HG02588 (cell line): ENCODE measurements around the gene COQ8B.
"Not testable (repeated sequence)": the region's sequence is repeated elsewhere in the genome, so short reads cannot be mapped to it uniquely, and the experiment has no call there.

Experiments used
- ATAC-seq: cut with Tn5 transposase; IDR thresholded peaks from one replicate; pipeline ENCODE4 v1.9.1; 2021; ENCODE audit warnings: mild to moderate bottlenecking, moderate library complexity; ENCODE audit not compliant: unreplicated experiment

COQ8B gene

DNA sequence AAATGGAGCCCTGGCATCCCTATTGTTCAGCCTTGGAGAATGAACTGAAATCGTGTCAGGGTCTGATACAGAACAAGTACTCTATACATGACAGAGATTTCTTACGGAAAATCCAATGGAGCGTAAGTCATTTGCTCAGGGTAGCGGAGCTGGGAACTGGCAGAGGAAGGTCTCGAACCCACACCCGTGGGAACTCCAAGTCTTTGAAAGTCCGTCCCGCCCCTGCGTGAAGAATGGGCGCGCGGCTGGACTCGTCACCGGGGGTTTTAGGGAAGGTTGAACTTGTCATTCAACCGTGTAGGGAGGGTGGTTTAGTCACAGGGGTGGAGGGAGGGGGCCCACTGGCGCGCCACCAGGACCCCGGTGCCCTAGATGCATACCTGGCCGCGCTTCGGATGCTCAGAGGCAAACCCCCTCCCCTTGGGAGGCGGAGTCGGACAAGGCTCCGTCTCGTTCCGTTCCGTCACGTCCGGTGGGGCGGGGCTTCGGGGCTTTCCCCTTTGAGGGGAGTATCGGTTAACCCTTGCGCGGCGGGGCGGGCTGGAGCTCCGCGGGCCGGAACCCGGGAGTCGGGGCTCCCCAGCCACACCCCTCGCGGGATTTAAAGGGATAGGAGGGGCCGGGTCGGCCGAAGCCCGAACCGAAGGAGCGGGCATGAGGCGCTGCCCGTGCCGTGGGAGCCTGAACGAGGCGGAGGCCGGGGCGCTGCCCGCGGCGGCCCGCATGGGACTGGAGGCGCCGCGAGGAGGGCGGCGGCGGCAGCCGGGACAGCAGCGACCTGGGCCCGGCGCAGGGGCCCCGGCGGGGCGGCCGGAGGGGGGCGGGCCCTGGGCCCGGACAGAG is at the start of gene COQ8B, which contains the start of gene ITPKC:
Gene COQ8B, minus strand, starts transcription at position 405 of the 843 bp plus-strand sequence. CDS start 2,254 bp downstream, outside the sequence.
Gene ITPKC, plus strand, starts transcription at position 631 of the 843 bp plus-strand sequence. Its CDS starts 24 bp downstream, at position 655.
- peak; percentile 66 for ATAC-seq

DNA sequence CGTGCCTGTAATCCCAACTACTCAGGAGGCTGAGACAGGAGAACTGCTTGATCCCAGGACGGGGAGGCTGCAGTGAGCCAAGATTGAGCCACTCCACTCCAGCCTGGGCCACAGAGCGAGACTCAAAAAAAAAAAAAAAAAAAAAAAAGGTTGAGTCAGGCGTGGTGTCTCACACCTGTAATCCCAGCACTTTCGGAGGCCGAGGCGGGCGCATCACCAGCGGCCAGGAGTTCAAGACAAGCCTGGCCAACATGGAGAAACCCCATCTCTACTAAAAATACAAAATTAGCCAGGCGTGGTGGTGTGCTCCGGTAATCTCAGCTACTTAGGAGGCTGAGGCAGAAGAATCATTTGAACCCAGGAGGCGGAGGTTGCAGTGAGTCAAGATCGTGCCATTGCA is 49.7 kb upstream of the COQ8B start:
- not testable (repeated sequence) for ATAC-seq

DNA sequence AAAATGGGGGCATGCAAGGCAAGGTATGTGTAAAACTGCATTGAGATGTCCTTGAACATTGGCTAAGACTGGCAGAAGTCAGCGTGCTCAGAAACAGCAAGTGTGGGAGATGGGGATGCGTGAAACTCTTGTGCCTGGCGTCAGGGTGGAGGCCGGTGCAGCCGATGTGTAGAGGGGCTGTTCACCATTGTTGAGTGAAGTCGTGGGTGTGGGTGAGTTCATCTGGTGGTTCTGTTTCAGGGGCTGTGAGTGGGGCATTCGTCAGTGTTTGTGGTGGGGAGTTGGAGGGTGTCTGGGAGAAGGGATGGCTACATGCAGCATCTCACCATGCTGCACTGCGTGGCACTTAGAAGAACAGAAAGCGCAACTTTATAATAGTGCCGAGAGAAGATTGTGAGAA is 47.3 kb upstream of the COQ8B start:
- no peak for ATAC-seq

DNA sequence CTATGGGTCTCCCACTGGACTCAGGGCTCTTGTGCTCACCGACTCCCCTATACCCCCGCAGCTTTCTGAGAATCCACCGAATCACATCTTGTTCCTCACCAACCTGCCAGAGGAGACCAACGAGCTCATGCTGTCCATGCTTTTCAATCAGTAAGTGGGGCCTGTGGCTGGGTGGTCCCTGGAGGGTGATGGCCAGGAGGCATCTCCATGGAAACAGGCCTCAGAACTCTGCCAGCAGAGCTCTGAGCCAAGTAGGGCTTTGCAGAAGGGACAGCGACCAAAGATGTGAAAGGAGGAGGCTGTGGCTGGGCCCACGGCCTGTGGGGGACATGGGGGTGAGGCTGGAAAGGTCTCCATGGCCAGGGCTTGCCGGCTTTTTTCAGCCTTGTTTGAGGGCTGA is 46.8 kb upstream of the COQ8B start:
- no peak for ATAC-seq

DNA sequence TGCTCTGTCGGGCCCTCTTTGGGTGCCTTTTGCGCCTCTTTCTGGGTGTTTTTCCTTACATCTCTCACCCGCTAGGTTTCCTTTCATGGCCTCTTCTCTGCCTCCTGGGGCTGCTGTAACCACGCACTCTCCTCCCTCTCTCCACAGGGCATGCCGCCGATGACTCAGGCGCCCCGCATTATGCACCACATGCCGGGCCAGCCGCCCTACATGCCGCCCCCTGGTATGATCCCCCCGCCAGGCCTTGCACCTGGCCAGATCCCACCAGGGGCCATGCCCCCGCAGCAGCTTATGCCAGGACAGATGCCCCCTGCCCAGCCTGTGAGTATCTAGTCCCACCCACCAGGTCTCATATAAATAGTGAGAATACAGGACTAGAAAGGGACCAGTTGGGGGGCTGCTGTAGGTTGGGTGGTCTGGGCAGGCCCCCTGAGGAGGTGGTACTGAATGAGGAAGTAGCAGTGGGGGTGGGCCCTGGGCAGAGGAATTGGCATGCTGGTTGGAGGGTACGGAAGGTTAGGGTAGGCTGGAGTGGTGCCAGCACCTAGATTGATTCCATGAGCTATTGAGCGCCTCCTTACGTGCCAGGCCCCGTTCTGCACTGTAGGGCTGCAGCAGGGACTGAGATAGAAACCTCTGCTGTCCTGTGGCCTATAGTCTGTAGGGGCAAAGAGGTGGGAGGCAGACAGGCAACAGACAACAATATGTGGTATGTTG is 46.2 kb upstream of the COQ8B start:
- no peak for ATAC-seq

DNA sequence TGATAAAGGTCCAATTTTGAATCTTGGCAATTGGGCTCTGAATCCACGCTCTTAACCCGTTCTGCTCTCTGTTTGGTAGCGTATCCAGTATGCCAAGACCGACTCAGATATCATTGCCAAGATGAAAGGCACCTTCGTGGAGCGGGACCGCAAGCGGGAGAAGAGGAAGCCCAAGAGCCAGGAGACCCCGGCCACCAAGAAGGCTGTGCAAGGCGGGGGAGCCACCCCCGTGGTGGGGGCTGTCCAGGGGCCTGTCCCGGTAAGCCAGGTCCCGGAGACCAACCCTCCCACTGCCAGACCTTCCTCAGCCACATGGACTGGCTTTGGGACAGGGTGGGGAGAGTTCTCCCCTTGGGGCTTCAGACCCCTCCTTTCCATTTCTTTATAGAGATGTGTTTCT is 42.7 kb upstream of the COQ8B start:
- ATAC-seq: no peak

DNA sequence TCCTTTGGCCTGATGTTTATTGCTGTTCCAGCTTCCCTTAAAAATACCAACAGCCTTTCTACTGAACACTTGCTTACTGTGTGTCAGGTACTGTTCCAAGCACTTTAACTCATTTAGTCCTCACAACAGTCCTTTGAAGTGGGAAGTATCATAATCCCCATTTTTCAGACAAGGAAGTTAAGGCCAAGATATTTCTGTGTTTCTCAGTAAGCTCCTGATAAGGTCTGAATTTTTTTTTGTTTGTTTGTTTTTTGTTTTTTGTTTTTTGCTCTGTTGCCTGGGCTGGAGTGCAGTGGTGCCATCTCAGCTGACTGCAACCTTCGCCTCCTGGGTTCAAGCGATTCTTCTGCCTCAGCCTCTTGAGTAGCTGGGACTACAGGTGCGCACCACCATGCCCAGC is 41.8 kb upstream of the COQ8B start:
- ATAC-seq: no peak

DNA sequence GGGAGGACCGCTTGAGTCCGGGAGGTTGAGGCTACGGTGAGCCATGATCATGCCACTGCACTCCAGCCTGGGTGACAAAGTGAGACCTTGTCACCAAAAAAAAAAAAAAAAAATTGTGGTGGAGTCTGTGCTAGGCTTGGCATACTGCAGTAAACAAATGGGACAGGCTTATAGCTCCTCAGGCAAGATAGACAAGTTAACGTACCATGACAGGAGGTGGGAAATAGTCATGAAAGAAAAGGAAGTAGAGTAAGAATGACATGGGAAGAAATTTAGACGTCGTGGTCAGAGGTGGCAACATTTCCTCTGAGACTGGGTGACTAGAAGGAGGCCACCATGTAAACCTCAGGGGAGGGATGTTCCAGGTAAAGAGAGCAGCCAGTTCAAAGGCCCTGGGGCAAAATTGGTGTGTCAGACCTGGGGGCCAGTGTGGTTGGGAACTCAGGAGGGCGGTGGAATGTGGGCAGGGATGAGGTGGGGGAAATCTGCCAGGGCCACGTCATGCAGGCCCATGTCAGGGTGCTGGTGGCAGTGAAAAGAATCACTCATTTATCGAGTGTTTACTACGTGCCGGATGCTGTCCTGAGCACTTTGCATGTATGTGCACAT is 39.9 kb upstream of the COQ8B start:
- no peak for ATAC-seq

DNA sequence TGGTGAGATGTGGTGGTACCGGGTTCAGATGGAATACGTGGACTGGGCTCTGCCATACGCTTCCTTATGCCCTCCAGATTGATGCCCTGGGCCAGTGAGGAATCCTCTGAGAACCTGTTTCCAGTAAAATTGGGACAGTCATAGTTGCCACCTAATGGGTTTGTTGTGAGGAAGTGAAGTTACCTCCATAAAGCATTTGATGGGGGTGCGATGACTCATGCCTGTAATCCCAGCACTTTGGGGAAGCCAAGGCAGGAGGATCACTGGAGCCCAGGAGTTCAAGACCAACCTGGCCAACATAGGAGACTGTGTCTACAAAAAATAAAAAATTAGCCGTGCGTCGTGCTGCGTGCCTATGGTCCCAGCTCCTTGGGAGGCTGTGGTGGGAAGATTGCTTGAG is 39.1 kb upstream of the COQ8B start:
- no peak for ATAC-seq

DNA sequence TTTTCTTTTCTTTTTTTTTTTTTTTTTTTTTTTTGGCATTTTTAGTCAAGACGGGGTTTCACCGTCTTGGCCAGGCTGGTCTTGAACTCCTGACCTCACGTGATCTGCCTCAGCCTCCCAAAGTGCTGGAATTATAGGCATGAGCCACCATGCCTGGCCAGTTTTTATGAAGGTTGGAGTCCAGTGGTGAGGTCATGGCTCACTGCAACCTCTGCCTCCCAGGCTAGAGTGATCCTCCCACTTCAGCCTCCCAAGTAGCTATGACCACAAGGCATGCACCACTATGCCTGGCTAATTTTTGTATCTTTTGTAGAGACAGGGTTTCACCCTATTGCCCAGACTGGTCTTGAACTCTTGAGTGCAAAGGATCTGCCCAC is 38.5 kb upstream of the COQ8B start:
- ATAC-seq: no peak

DNA sequence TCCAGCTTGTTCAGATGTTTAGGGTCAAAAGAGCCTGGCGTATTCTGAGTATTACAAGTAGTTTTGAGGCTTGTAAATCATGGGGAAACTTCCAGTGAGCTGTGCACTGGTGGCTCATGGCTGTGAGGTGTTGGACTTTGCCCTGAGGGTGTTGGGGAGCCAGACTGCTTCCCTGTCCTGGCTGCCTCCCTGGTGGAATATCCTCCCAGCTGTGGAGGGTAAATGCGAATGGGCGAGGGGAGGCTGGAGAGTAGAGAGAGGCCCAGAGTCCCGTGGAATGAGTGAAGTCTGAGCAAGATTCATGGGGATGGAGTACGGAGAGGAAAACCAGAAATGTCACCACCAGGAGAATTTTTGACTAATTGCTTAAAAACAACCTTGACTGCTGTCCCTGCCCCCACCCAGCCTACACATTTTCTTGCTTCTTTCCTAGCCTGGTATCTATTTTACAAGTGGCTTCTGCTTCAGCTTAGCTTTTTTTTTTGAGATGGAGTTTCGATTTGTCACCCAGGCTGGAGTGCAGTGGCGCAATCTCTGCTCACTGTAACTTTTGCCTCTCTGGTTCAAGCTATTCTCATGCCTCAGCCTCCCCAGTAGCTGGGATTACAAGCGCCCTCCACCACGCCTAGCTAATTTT is 38.0 kb upstream of the COQ8B start:
- no peak for ATAC-seq

DNA sequence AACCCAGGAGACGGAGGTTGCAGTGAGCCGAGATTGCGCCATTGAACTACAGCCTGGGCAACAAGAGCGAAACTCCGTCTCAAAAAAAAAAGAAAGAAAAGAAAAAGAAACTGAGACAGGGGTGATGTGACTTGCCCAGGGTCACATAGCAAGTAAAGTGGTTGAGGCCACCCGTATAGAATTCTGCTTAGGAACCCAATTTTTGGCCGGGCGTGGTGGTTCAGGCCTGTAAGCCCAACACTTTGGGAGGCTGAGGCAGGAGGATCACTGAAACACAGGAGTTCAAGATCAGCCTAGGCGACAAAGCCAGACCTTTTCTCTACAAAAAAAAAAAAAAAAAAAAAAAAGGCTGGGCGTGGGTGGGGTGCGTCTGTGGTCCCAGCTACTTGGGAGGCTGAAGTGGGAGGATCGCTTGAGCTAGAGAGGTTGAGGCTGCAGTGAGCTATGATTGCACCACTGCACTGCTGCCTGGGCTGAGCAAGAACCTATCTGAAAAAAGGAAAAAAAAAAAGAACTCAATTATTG is 35.6 kb upstream of the COQ8B start:
- ATAC-seq: no peak

DNA sequence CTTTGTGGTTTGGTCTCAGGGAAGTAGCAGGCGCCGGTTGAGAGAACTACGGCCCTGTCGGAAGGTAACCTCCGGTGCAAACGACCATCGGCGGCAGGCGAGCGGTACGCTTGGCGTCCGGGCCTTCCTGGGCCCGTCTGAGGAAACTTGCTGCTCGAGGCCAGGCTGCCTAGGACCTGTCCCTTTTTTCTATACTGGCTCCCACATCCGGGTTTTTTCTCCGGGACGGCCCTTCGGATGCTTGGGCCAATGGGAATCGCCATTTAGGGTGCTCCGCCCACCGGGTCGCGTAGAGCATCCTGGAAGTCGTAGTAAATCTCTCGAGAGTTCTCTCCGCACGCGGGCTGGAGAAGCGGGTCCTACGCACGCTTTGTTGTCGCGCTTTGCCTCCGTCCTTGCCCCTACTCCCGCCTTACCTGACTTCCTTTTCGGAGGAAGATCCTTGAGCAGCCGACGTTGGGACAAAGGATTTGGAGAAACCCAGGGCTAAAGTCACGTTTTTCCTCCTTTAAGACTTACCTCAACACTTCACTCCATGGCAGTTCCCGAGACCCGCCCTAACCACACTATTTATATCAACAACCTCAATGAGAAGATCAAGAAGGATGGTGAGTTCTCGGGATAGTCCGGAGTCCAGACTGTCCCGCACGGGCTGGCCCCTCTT is 34.3 kb upstream of the COQ8B start, which contains the start of gene SNRPA:
Gene SNRPA, plus strand, starts transcription at position 330 of the 664 bp plus-strand sequence. Its CDS starts 206 bp downstream, at position 536.
- peak; percentile 54 for ATAC-seq

DNA sequence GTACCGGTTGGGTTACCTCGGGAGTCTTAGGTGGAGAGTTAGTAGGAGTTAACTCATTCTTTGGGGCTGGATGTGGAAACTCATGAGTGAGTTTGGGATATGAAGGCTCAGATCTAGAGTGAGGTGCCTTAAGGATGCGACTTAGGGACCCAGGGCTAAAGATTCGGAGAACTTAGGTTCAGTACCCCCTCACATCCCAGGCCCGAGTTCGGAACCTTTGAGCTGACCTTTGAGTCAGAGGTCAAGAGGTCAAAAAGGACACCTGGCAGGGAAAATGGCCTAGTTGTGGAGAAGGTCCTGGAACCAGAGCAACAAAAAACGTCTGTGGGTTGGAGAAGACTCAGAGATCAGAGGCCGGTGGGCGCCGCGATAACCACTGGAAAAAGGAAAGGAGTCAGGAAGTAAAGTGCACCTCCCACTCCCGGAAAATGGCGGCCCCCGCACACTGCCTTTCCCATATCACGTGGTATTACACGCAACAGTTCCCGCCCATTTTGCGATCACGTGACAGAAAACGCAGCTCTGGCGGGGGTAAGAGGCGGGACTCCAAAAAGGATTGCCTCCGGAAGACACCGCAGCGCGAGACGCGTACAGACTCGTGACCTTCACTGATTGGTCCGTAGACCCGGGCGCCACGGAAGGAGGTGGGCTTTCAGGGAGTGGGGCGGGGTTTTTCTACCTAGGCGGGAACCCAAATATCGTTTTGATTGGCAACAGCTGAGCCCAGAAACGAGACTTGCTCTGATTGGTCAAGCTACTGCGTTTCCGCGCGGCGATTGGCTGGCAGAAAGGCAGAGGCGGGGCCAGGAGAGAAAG is 33.6 kb upstream of the COQ8B start, which contains the start of gene ACTMAP:
Gene ACTMAP, minus strand, starts transcription at position 420 of the 816 bp plus-strand sequence. CDS start 674 bp downstream, outside the sequence.
- peak; percentile 83 for ATAC-seq

DNA sequence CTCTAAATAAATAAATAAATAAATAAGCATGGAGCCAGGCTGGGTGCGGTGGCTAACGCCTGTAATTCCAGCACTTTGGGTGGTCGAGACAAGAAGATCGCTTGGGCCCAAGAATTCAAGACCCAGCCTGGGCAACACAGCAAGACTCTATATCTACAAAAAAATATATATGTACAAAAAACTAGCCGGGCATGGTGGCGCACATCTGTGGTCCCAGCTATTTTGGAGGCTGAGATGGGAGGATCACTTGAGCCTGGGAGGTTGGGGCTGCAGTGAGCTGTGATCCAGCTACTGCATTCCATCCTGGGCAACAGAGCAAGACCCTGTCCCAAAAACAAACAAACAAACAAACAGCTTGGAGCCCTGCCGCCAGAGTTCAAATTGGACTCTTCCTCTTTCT is 30.9 kb upstream of the COQ8B start:
- ATAC-seq: no peak

DNA sequence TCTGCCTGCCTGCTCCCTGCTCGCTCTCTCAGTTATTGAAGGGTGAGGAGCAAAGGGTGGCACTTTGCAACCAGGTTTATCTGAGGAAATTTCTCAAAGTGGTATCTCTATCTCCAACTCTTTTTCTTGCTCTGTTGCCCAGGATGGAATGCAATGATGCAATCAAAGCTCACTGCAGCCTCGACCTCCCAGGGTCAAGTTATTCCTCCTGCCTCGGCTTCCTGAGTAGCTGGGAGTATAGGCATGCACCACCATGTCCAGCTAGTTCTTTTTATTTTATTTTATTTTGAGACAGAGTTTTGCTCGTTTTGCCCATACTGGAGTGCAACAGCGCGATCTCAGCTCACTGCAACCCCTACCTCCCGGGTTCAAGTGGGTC is 28.7 kb upstream of the COQ8B start:
- ATAC-seq: no peak

DNA sequence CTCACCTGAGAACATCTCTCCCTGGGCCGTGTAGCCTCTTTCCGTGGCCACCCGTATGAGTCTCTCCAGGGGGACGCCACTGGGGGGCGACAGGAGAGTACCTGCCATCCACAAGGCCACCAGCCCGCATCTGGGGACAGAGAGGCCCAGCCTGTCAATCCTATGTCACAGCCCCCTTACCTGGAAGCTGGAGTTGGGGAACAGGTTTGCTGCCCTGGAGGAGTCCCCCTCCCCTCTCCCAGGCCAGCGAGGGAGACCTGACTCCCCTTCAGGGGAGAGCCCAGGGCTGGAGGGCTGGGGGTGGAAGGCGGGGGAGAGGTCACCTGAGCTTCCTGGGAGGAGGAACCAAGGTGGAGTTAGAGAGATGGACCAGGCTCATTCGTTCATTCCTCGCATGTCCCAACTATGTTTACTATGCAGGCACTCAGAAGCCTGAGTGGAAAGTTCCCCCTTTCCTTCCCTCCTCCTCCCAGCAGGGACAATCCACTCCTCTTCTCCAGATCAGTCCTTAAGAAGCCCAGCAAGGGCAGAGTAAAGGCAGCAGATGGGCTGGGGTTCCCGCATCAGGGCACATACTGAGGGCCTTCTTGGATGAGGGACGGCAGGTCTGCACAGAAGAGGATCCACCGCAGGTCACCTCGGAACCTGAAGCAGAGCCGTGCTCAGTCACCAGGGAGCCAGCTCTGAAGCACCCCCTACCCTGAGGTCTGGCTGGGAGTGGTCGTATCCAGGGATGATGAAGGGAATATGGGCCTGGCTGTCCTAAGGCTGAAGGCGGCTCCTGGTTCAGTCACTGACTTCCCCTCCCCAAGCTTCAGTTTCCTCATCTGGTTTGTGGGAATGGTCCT is 28.1 kb upstream of the COQ8B start:
- no peak for ATAC-seq

DNA sequence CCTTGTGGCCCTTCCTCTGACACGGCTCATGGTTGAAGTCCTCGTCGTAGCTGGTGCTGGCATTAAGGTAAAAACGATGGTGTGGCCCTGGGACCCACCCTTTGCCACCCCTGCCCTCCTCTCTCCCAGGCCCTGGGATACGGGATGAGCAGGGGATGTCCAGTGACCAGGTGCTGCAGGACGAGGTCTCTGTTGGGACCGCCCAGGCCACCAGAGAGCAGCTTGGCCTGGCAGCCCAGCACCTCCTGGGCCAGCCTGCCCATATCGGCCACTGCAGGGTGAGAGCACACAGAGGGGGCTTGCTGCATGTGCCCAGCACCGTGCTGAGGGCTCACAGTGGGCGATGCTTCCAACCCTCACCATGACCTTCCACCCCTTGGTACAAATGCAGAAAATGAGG is 27.2 kb upstream of the COQ8B start:
- ATAC-seq: no peak
